Activated naive CD8-positive, alpha-beta T cell treated with anti-CD3 and anti-CD28 coated beads, Interleukin-2, amount 10 ng/mL, durations not matched to agents 7 days and 5 days (primary cell): ENCODE data around the gene DNAJC10. TPM values are rescaled to one million over a fixed set of nuclear protein-coding genes. Genes with fewer than 3 reads are reported as not detected.
"Not testable (repeated sequence)": the region's sequence is repeated elsewhere in the genome, so short reads cannot be mapped to it uniquely, and the experiment has no call there.

ENCODE experiments used
- ATAC-seq: fragments of 150-1000 bp; cut with Tn5 transposase; one replicate; pipeline ENCODE4 v1.10.0; 2021; ENCODE audit warnings: low read depth, moderate library complexity
- POLR2A ChIA-PET: fragments of 350-600 bp; sonication (Branson Sonifier 250); formaldehyde crosslinking; loops from one replicate; lab custom pipeline; 2021; ENCODE audit warnings: antibody characterized with exemption; lab: Charles Lee
- DNase-seq: peaks from one replicate; pipeline ENCODE4 v3.0.0; 2021
- H3K27ac Mint-ChIP-seq: one replicate; pipeline ENCODE4 v1.8.0; 2022; ENCODE audit warnings: mild to moderate bottlenecking, mixed read lengths
- H3K27me3 Mint-ChIP-seq: one replicate; pipeline ENCODE4 v1.8.0; 2022; ENCODE audit warnings: mild to moderate bottlenecking, moderate library complexity, mixed read lengths
- H3K36me3 Mint-ChIP-seq: one replicate; pipeline ENCODE4 v1.8.0; 2021; ENCODE audit warnings: mild to moderate bottlenecking, mixed read lengths
- H3K4me1 Mint-ChIP-seq: one replicate; pipeline ENCODE4 v1.8.0; 2021; ENCODE audit warnings: mixed read lengths
- H3K4me3 Mint-ChIP-seq: one replicate; pipeline ENCODE4 v1.8.0; 2022; ENCODE audit warnings: mild to moderate bottlenecking, moderate library complexity, mixed read lengths
- H3K9me3 Mint-ChIP-seq: one replicate; pipeline ENCODE4 v1.8.0; 2021; ENCODE audit warnings: mixed read lengths
- total RNA-seq, 2 experiments: library from RNA; stranded (reverse); gene quantifications; one replicate each; pipeline ENCODE4 v1.2.3, GENCODE V29; 2021

DNAJC10 gene
- total RNA-seq, 2 experiments from 2014 or later: 41.0 to 45.3 TPM

- no peaks in the 10 kb centered on the region for H3K9me3 Mint-ChIP-seq
- no peaks in the 10 kb centered on the region for H3K36me3 Mint-ChIP-seq
- H3K27me3 Mint-ChIP-seq: peaks cover 36% of the 10 kb centered on the region
- ATAC-seq: no peak
- no peak for DNase-seq
- no peak overlapping the region for H3K27ac Mint-ChIP-seq
- H3K4me3 Mint-ChIP-seq: no peak overlapping the region
- H3K4me1 Mint-ChIP-seq: no peaks in the 10 kb centered on the region
- POLR2A ChIA-PET: no interaction called here
These were observed 10.3 kb upstream of the DNAJC10 start for GRCh38 chr2:182705761-182706160.

DNA sequence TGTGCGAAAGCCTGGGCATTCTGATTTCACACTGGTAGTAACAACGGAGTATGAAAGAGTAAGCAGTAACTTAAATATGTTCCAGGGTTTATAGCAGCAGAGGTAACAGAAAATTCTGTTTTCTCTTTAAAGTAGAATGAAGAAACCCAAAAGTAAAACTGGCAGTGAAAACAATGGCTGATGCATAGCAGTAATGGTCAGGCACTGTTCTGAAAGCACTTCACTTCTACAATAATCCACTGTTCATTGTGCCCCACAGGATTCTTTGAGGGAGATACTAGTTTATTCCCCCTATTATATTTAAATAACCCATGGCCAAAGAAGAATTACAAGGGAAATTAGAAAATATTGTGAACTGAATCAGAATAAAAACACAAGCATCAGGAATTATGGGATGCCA is 9.3 kb upstream of the DNAJC10 start:
- no peaks in the 10 kb centered on the region for H3K4me1 Mint-ChIP-seq
- POLR2A ChIA-PET: no interaction called here
- no peaks in the 10 kb centered on the region for H3K9me3 Mint-ChIP-seq
- ATAC-seq (no peak), DNase-seq (no peak)
- peaks cover 45% of the 10 kb centered on the region for H3K27me3 Mint-ChIP-seq
- no peak overlapping the region for H3K4me3 Mint-ChIP-seq
- no peak overlapping the region for H3K27ac Mint-ChIP-seq
- H3K36me3 Mint-ChIP-seq: no peaks in the 10 kb centered on the region

DNA sequence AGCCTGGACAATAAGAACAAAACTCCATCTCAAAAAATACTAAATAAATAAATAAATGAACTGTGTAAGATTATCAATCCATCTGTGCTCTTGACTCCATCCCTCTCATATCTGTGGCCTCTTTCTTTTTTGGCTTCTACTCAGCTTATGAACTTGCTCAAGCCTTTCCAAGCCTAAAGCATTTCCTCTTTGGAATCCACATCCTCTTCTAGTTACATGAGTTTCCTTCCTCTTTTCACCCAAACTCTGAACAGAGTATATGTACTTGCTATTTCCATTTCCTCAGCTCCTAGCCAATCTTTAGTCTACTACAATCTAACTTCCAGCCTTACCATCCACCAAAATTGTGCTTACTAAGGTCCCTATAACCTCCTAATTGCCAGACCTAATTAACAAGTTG is 2.5 kb upstream of the DNAJC10 start:
- Mint-ChIP-seq H3K4me1 (peaks cover 8% of the 10 kb centered on the region), H3K4me3 (no peak overlapping the region), H3K9me3 (no peaks in the 10 kb centered on the region), H3K27ac (no peak overlapping the region), H3K27me3 (peaks cover 17% of the 10 kb centered on the region), H3K36me3 (no peaks in the 10 kb centered on the region)
- POLR2A ChIA-PET: no interaction called here
- DNase-seq (no peak), ATAC-seq (no peak)

GRCh38 chr2:182715121-182715891 is 751 bp upstream of the DNAJC10 start:
- Mint-ChIP-seq H3K27ac (no peak overlapping the region), H3K4me3 (no peak overlapping the region), H3K27me3 (peaks cover 10% of the 10 kb centered on the region), H3K9me3 (no peaks in the 10 kb centered on the region), H3K36me3 (no peaks in the 10 kb centered on the region), H3K4me1 (peaks cover 8% of the 10 kb centered on the region)
- ATAC-seq (peak; percentile 4), DNase-seq (no peak)
- POLR2A ChIA-PET: interaction anchor here (0.6 kb wide), 2 partner anchors 38 to 314 kb away, joined by 3 to 4 read pairs; no protein-coding TSS in a partner anchor

- Mint-ChIP-seq H3K36me3 (peaks cover 2% of the 10 kb centered on the region), H3K9me3 (no peaks in the 10 kb centered on the region), H3K4me3 (no peak overlapping the region), H3K4me1 (peaks cover 9% of the 10 kb centered on the region), H3K27ac (no peak overlapping the region), H3K27me3 (peaks cover 1% of the 10 kb centered on the region)
- ATAC-seq (no peak), DNase-seq (no peak)
- POLR2A ChIA-PET: no interaction called here
These were observed 558 bp downstream of the DNAJC10 start for GRCh38 chr2:182716650-182716979.

DNA sequence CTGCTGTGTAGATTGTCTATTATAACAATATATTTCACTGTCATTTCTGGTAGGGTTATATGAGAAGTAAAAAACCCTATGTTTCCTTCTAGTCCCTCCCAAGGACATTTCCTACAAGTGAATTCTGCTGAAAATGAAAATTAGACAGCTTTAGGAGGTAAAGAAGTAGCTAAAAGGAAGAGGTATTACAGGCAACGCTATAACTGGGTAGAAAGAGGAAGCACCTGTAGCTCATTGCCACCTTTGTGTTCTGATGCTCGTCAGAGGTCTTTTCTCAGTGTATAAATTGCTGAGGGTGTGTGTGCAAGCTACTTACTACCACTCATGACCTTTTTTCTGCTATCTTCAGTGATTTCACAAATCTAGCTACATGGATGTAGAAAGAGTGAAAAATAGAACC is 1.4 kb downstream of the DNAJC10 start:
- H3K4me3 Mint-ChIP-seq: no peak overlapping the region
- POLR2A ChIA-PET: no interaction called here

GRCh38 chr2:182717816-182718215 is 1.8 kb downstream of the DNAJC10 start:
- Mint-ChIP-seq H3K36me3 (peaks cover 2% of the 10 kb centered on the region), H3K4me3 (no peak overlapping the region), H3K27ac (no peak overlapping the region)

More for the DNA sequence above, 1.4 kb downstream of the DNAJC10 start:
- Mint-ChIP-seq H3K4me1 (peaks cover 9% of the 10 kb centered on the region), H3K9me3 (no peaks in the 10 kb centered on the region), H3K27me3 (no peaks in the 10 kb centered on the region), H3K27ac (no peak overlapping the region), H3K36me3 (peaks cover 2% of the 10 kb centered on the region)
- DNase-seq (no peak), ATAC-seq (no peak)

DNA sequence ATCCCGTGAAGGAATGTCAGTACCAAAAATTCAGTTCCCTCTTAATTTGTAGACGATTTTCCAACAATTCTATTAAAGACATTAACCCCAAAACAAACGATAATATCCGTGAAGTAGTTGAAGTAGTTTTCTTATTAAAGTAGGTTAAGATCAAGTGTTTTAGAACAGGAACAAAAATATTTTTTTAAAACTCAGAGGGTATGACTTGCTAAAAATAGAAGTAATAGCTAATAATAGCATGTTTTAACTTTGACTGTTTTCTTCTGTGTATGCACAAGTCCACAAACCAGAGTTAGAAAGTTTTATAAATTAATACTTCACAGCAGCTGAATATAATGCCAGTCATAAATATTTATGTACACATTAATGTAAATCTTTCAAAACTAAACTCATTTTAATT is 2.4 kb downstream of the DNAJC10 start:
- H3K27ac Mint-ChIP-seq: no peak overlapping the region
- H3K4me3 Mint-ChIP-seq: no peak overlapping the region
- H3K9me3 Mint-ChIP-seq: no peaks in the 10 kb centered on the region
- peaks cover 5% of the 10 kb centered on the region for H3K36me3 Mint-ChIP-seq
- DNase-seq (no peak), ATAC-seq (no peak)
- POLR2A ChIA-PET: no interaction called here
- H3K4me1 Mint-ChIP-seq: peaks cover 9% of the 10 kb centered on the region
- no peaks in the 10 kb centered on the region for H3K27me3 Mint-ChIP-seq

More at GRCh38 chr2:182717816-182718215, 1.8 kb downstream of the DNAJC10 start:
- Mint-ChIP-seq H3K4me1 (peaks cover 9% of the 10 kb centered on the region), H3K9me3 (no peaks in the 10 kb centered on the region), H3K27me3 (no peaks in the 10 kb centered on the region)
- DNase-seq (no peak), ATAC-seq (no peak)
- POLR2A ChIA-PET: no interaction called here

GRCh38 chr2:182719116-182719515 is 3.1 kb downstream of the DNAJC10 start:
- H3K36me3 Mint-ChIP-seq, ATAC-seq, H3K27me3 Mint-ChIP-seq, H3K4me3 Mint-ChIP-seq, POLR2A ChIA-PET, H3K4me1 Mint-ChIP-seq, DNase-seq, H3K27ac Mint-ChIP-seq, H3K9me3 Mint-ChIP-seq: not testable (repeated sequence)

DNA sequence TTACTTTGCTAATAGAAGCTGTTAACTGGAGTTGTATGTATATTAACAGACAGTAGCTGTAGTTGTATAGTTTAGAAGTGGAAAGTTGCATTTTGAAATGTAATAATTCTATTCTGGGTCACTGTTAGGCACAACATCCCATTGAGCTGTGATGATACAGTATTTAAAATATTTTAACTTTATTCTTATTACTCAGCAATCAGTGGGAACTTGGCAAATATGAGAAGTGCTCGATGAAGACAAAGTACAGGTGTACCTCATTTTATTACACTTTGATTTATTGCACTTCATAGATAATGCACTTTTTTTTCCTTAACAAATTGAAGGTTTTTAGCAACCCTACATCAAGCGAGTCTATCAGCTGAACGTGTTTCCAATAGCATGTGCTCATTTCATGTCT is 8.6 kb downstream of the DNAJC10 start:
- H3K27me3 Mint-ChIP-seq: no peaks in the 10 kb centered on the region
- H3K4me3 Mint-ChIP-seq: no peak overlapping the region
- peaks cover 16% of the 10 kb centered on the region for H3K36me3 Mint-ChIP-seq
- no peaks in the 10 kb centered on the region for H3K9me3 Mint-ChIP-seq
- ATAC-seq (no peak), DNase-seq (no peak)
- peaks cover 2% of the 10 kb centered on the region for H3K4me1 Mint-ChIP-seq
- no peak overlapping the region for H3K27ac Mint-ChIP-seq
- POLR2A ChIA-PET: no interaction called here

DNA sequence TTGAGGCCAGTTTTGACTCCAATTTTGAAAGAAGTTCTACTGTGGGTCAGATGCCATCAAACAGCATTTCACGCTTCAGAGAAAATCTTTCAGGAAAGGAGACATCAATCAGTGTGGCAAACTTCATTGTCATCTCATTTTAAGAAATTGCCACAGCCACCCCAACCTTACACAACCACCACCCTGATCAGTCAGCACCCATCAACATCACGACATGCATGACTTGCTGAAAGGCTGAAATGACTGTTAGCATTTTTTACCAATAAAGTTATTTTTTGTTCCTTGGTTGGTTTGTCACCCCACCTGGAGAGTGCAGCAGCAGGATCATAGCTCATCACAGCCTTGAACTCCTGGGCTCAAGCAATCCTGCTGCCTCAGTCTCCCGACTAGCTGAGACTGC is 10.4 kb downstream of the DNAJC10 start:
- H3K27me3 Mint-ChIP-seq: no peaks in the 10 kb centered on the region
- H3K27ac Mint-ChIP-seq: no peak overlapping the region
- H3K36me3 Mint-ChIP-seq: peaks cover 20% of the 10 kb centered on the region
- ATAC-seq (no peak), DNase-seq (no peak)
- no peaks in the 10 kb centered on the region for H3K4me1 Mint-ChIP-seq
- H3K4me3 Mint-ChIP-seq: no peak overlapping the region
- no peaks in the 10 kb centered on the region for H3K9me3 Mint-ChIP-seq
- POLR2A ChIA-PET: no interaction called here

- no peak overlapping the region for H3K27ac Mint-ChIP-seq
- peaks cover 30% of the 10 kb centered on the region for H3K36me3 Mint-ChIP-seq
- no peak for ATAC-seq
- no peaks in the 10 kb centered on the region for H3K27me3 Mint-ChIP-seq
- no peak for DNase-seq
- no peaks in the 10 kb centered on the region for H3K9me3 Mint-ChIP-seq
- H3K4me1 Mint-ChIP-seq: no peaks in the 10 kb centered on the region
- H3K4me3 Mint-ChIP-seq: no peak overlapping the region
- POLR2A ChIA-PET: no interaction called here
These were observed 12.0 kb downstream of the DNAJC10 start for GRCh38 chr2:182728014-182728413.

GRCh38 chr2:182729710-182730339 is 13.8 kb downstream of the DNAJC10 start:
- H3K36me3 Mint-ChIP-seq: peaks cover 24% of the 10 kb centered on the region
- ATAC-seq: no peak
- no peak overlapping the region for H3K4me3 Mint-ChIP-seq
- H3K27me3 Mint-ChIP-seq: no peaks in the 10 kb centered on the region
- no peaks in the 10 kb centered on the region for H3K9me3 Mint-ChIP-seq
- H3K27ac Mint-ChIP-seq: no peak overlapping the region
- H3K4me1 Mint-ChIP-seq: no peaks in the 10 kb centered on the region
- POLR2A ChIA-PET: no interaction called here
- DNase-seq: no peak

DNA sequence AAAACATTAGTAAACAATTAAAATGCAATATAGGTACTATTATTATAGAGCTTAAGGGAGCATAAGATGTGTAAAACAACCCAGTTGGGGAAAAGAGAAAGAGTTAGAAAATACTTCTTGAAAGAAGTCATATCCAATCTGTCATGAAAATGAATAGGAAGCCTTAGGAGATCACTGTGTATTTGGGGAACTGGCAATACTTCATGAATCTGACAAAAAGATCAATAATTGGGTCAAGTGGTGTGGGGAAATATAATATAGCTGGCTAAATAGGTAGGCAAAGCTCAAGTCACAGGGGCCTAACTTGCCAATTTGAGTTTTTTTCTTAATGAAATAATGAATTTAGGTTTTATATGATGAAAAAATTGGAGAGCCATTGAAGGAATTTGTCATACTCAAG is 14.4 kb downstream of the DNAJC10 start:
- DNase-seq: no peak
- H3K4me3 Mint-ChIP-seq: no peak overlapping the region
- H3K27me3 Mint-ChIP-seq: no peaks in the 10 kb centered on the region
- H3K4me1 Mint-ChIP-seq: no peaks in the 10 kb centered on the region
- no peak for ATAC-seq
- H3K9me3 Mint-ChIP-seq: no peaks in the 10 kb centered on the region
- no peak overlapping the region for H3K27ac Mint-ChIP-seq
- peaks cover 24% of the 10 kb centered on the region for H3K36me3 Mint-ChIP-seq
- POLR2A ChIA-PET: no interaction called here
